NCI-H446 treated with DMSO at 0.1 percent for 48 hours (cell line): ENCODE measurements around the gene HOXD4.

Experiments used
- DNase-seq: peaks from one replicate; lab custom pipeline; 2025; lab: John Stamatoyannopoulos, UW

HOXD4 gene

GRCh38 chr2:176139661-176140512 lies 11.5 kb upstream of the HOXD4 start:
- no peak for DNase-seq

- peak; percentile 33 for DNase-seq
These were observed 10.6 kb upstream of the HOXD4 start for GRCh38 chr2:176140513-176141317.

GRCh38 chr2:176142281-176142680 lies 9.1 kb upstream of the HOXD4 start:
- no peak for DNase-seq

- no peak for DNase-seq
These were observed 6.0 kb upstream of the HOXD4 start for GRCh38 chr2:176145085-176145969.

- DNase-seq, result no peak
These were observed 5.2 kb upstream of the HOXD4 start for GRCh38 chr2:176146101-176146500.

- DNase-seq, result no peak
These were observed 4.7 kb upstream of the HOXD4 start for GRCh38 chr2:176146645-176147044.

GRCh38 chr2:176147210-176147799 lies 4.0 kb upstream of the HOXD4 start:
- DNase-seq, result no peak

- DNase-seq, result no peak
These were observed 3.4 kb upstream of the HOXD4 start for GRCh38 chr2:176147800-176148496.

GRCh38 chr2:176148751-176149421 lies 2.5 kb upstream of the HOXD4 start:
- DNase-seq, result no peak

- DNase-seq, result no peak
These were observed 1.8 kb upstream of the HOXD4 start for GRCh38 chr2:176149481-176149938.

GRCh38 chr2:176149939-176150583 lies 1.3 kb upstream of the HOXD4 start:
- DNase-seq, result no peak

- DNase-seq, result no peak
These were observed 537 bp upstream of the HOXD4 start for GRCh38 chr2:176150584-176151441.

- no peak for DNase-seq
These were observed 1.2 kb downstream of the HOXD4 start for GRCh38 chr2:176152350-176153181.

GRCh38 chr2:176154576-176155252 lies 3.4 kb downstream of the HOXD4 start:
- no peak for DNase-seq

GRCh38 chr2:176155356-176156044 lies 4.2 kb downstream of the HOXD4 start:
- no peak for DNase-seq

GRCh38 chr2:176156301-176156806 lies 5.0 kb downstream of the HOXD4 start:
- DNase-seq, result no peak
